ENCODE data around the gene TOPBP1.
"Not testable (repeated sequence)": the region's sequence is repeated elsewhere in the genome, so short reads cannot be mapped to it uniquely, and the experiment has no call there.

Gene TOPBP1

GRCh38 chr3:133661454-133662277 lies at the start of gene TOPBP1:
Gene TOPBP1 (minus strand): TSS chr3:133661941. CDS start chr3:133661127, 814 bp downstream.
- DNase-seq, result peak; percentile 80

GRCh38 chr3:133711013-133711412 lies 49.3 kb upstream of the TOPBP1 start:
- DNase-seq, result no peak

- DNase-seq, result no peak
Measured at GRCh38 chr3:133709139-133709750, 47.5 kb upstream of the TOPBP1 start.

GRCh38 chr3:133706033-133706432 lies 44.3 kb upstream of the TOPBP1 start:
- no peak for DNase-seq

GRCh38 chr3:133703915-133704314 lies 42.2 kb upstream of the TOPBP1 start:
- DNase-seq, result no peak

- DNase-seq, result no peak
Measured at GRCh38 chr3:133701435-133702358, 40.0 kb upstream of the TOPBP1 start.

- DNase-seq, result no peak
Measured at GRCh38 chr3:133700351-133700750, 38.6 kb upstream of the TOPBP1 start.

GRCh38 chr3:133699903-133700302 lies 38.2 kb upstream of the TOPBP1 start:
- DNase-seq, result no peak

- no peak for DNase-seq
Measured at GRCh38 chr3:133699467-133699866, 37.7 kb upstream of the TOPBP1 start.

GRCh38 chr3:133697960-133698359 lies 36.2 kb upstream of the TOPBP1 start:
- DNase-seq, result no peak

GRCh38 chr3:133695560-133696171 lies 33.9 kb upstream of the TOPBP1 start:
- no peak for DNase-seq

GRCh38 chr3:133694288-133695268 lies 32.8 kb upstream of the TOPBP1 start:
- no peak for DNase-seq

GRCh38 chr3:133693821-133694220 lies 32.1 kb upstream of the TOPBP1 start:
- DNase-seq, result no peak

GRCh38 chr3:133692759-133693158 lies 31.0 kb upstream of the TOPBP1 start:
- no peak for DNase-seq

- no peak for DNase-seq
Measured at GRCh38 chr3:133691273-133692107, 29.7 kb upstream of the TOPBP1 start.

- not testable (repeated sequence) for DNase-seq
Measured at GRCh38 chr3:133677993-133678392, 16.3 kb upstream of the TOPBP1 start.

GRCh38 chr3:133676336-133677118 lies 14.8 kb upstream of the TOPBP1 start:
- peak; percentile 62 for DNase-seq

- no peak for DNase-seq
Measured at GRCh38 chr3:133675631-133676335, 14.0 kb upstream of the TOPBP1 start.

GRCh38 chr3:133674290-133674919 lies 12.7 kb upstream of the TOPBP1 start:
- no peak for DNase-seq

Measured in midbrain (tissue), 1 donor.